Hepatocyte (in vitro differentiated cells): ENCODE data around the gene PRRG1.

ENCODE experiments used
- CTCF ChIP-seq: fragments of 200-600 bp; sonication (generic); IDR thresholded peaks from 2 replicates; pipeline ENCODE4 v1.5.1; 2016; ENCODE audit warnings: antibody characterized with exemption, mild to moderate bottlenecking; ENCODE audit not compliant: poor library complexity
- EZH2 ChIP-seq: fragments of 200-600 bp; sonication (generic); IDR thresholded peaks from 2 replicates; pipeline ENCODE4 v1.6.1; 2016; ENCODE audit warnings: antibody characterized with exemption, mild to moderate bottlenecking, borderline replicate concordance

- no peak for TF ChIP-seq CTCF
- no peak for TF ChIP-seq EZH2
These were observed 138.1 kb downstream of the PRRG1 start for GRCh38 chrX:37487271-37487670.
